ENCODE results near the gene RHOC.
A peak's percentile ranks its signal among the peaks of the same experiment; 100 is the strongest.

Gene RHOC

GRCh38 chr1:112715264-112716053 lies 8.5 kb upstream of the RHOC start, which contains the start of gene PPM1J (continued):
- TF ChIP-seq HIC1 (tag by site-specific recombination; IDR thresholded peaks at IDR 0.05) (peak; percentile 26; the same call in 1 of the 2 replicates), ZNF157 (tag by site-specific recombination; IDR thresholded peaks at IDR 0.05) (no peak), ZXDB (tag by site-specific recombination; IDR thresholded peaks at IDR 0.05) (0 out of 2 replicates have a peak, but pooled peaks have one; percentile 17), ZNF660 (tag by site-specific recombination; IDR thresholded peaks at IDR 0.05) (peak; percentile 57), KLF9 (tag by site-specific recombination; IDR thresholded peaks at IDR 0.05; ENCODE audit: low read depth) (peak; percentile 87), ZNF2 (tag by site-specific recombination; IDR thresholded peaks at IDR 0.05) (no peak)

GRCh38 chr1:112714313-112715263 lies 7.7 kb upstream of the RHOC start:
- ChIA-PET POLR2A (interaction anchor here (0.8 to 2.0 kb wide), 9 partner anchors 10 to 675 kb away, joined by 3 to 17 read pairs (median 5); partner anchors contain the start of genes CAPZA1, CTTNBP2NL, MAGI3 and MOV10), CTCF (interaction anchor here (0.6 to 9.1 kb wide), 23 partner anchors 12 to 1195 kb away, joined by 3 to 417 read pairs (median 4); partner anchors contain the start of gene LRIG2)
- Histone ChIP-seq H3K4me1 (ENCODE audit: control insufficient read depth, insufficient read depth, low read length) (no peaks in the 10 kb centered on the region), H3K4me3 (ENCODE audit: low read depth, low read length) (peak overlapping the region; percentile 57), H3K9me3 (ENCODE audit: control insufficient read depth, insufficient read depth, low read depth, low read length) (no peaks in the 10 kb centered on the region), H3K27ac (ENCODE audit: extremely low read depth, low read depth, low read length) (no peak overlapping the region; the same call in 1 of the 2 replicates), H3K36me3 (ENCODE audit: control insufficient read depth in 2 of 2, insufficient read depth in 1 of 2, low read length in 2 of 2) (peaks cover 0 to 3% of the 10 kb centered on the region in 2 experiments; a peak in 1 of 3 replicates)
- TF ChIP-seq GLIS1 (tag by site-specific recombination; IDR thresholded peaks at IDR 0.05) (peak; percentile 91), CTCF (tag by site-specific recombination; IDR thresholded peaks at IDR 0.05) (peak; percentile 75), ZNF501 (tag by site-specific recombination; IDR thresholded peaks at IDR 0.05) (0 out of 2 replicates have a peak, but pooled peaks have one; percentile 31), ZNF175 (tag by site-specific recombination; IDR thresholded peaks at IDR 0.05) (no peak), ZNF76 (tag by site-specific recombination; IDR thresholded peaks at IDR 0.05; ENCODE audit: borderline replicate concordance, low read depth) (no peak), GLI2 (tag by site-specific recombination; IDR thresholded peaks at IDR 0.05; ENCODE audit: borderline replicate concordance, low read depth) (no peak), HOXA7 (CRISPR knock-in tag; IDR thresholded peaks at IDR 0.05; ENCODE audit: borderline replicate concordance) (no peak), OVOL3 (tag by site-specific recombination; IDR thresholded peaks at IDR 0.05) (no peak), TCF7L2 (IDR thresholded peaks at IDR 0.05; ENCODE audit: borderline replicate concordance, low read depth, low read length) (no peak), ZNF157 (tag by site-specific recombination; IDR thresholded peaks at IDR 0.05) (no peak), GFI1B (tag by site-specific recombination; IDR thresholded peaks at IDR 0.05) (no peak), ZNF776 (tag by site-specific recombination; IDR thresholded peaks at IDR 0.05; ENCODE audit: borderline replicate concordance) (no peak), ZNF623 (tag by site-specific recombination; IDR thresholded peaks at IDR 0.05) (no peak), ZNF529 (tag by site-specific recombination; IDR thresholded peaks at IDR 0.05; ENCODE audit: insufficient replicate concordance) (no peak), ZFP37 (tag by site-specific recombination; IDR thresholded peaks at IDR 0.05) (no peak), ZNF423 (tag by site-specific recombination; IDR thresholded peaks at IDR 0.05) (peak; percentile 49; the same call in 1 of the 2 replicates), MZF1 (tag by site-specific recombination; IDR thresholded peaks at IDR 0.05; ENCODE audit: borderline replicate concordance) (no peak), IKZF3 (tag by site-specific recombination; IDR thresholded peaks at IDR 0.05) (no peak), ZNF274 (IDR thresholded peaks at IDR 0.05; ENCODE audit: low read length) (no peak), ZNF274 (tag by site-specific recombination; IDR thresholded peaks at IDR 0.05; ENCODE audit: borderline replicate concordance) (no peak), ZFHX2 (tag by site-specific recombination; conservative IDR thresholded peaks at IDR 0.05) (peak; percentile 72; the same call in 1 of the 2 replicates), ZNF626 (tag by site-specific recombination; IDR thresholded peaks at IDR 0.05) (no peak), ZNF830 (tag by site-specific recombination; IDR thresholded peaks at IDR 0.05; ENCODE audit: low read depth) (no peak)

Measured in HEK293 (cell line).